Mesothelial cell of epicardium (in vitro differentiated cells): ENCODE results near the gene GREM2. TPM values are rescaled to one million over a fixed set of nuclear protein-coding genes. Genes with fewer than 3 reads are reported as not detected.

Source experiments
- DNase-seq, 2 experiments: peaks; one replicate each; pipeline ENCODE4 v3.0.0; 2021; ENCODE audit warnings: low spot score in 2 of 2; ENCODE audit not compliant: unreplicated experiment in 2 of 2
- H3K27ac Mint-ChIP-seq: 2 replicates; pipeline ENCODE4 v1.8.0; 2021; ENCODE audit warnings: mixed read lengths
- H3K27me3 Mint-ChIP-seq: 2 replicates; pipeline ENCODE4 v1.8.0; 2021; ENCODE audit warnings: low read depth, mixed read lengths
- H3K36me3 Mint-ChIP-seq: 2 replicates; pipeline ENCODE4 v1.8.0; 2021; ENCODE audit warnings: mixed read lengths
- H3K4me1 Mint-ChIP-seq: 2 replicates; pipeline ENCODE4 v1.8.0; 2021; ENCODE audit warnings: mixed read lengths
- H3K4me3 Mint-ChIP-seq: 2 replicates; pipeline ENCODE4 v1.8.0; 2021; ENCODE audit warnings: mild to moderate bottlenecking, moderate library complexity, mixed read lengths
- H3K9me3 Mint-ChIP-seq: 2 replicates; pipeline ENCODE4 v1.8.0; 2021; ENCODE audit warnings: mixed read lengths
- CTCF ChIP-seq: fragments of 200-600 bp; sonication (generic); IDR thresholded peaks from one replicate; pipeline ENCODE4 v1.5.0; 2021; ENCODE audit warnings: antibody characterized with exemption; ENCODE audit not compliant: unreplicated experiment
- total RNA-seq: library from RNA; stranded (reverse); gene quantifications from 3 replicates; pipeline ENCODE4 v1.2.1, GENCODE V29; 2021

The GREM2 gene
- total RNA-seq, 1 donor from 2014 or later: 0.16 TPM

- no peaks in the 10 kb centered on the region for H3K36me3 Mint-ChIP-seq
- no peaks in the 10 kb centered on the region for H3K4me1 Mint-ChIP-seq
- peaks cover 3% of the 10 kb centered on the region for H3K9me3 Mint-ChIP-seq
- TF ChIP-seq CTCF: no peak
- no peak overlapping the region for H3K4me3 Mint-ChIP-seq
- H3K27me3 Mint-ChIP-seq: peaks cover 30% of the 10 kb centered on the region
- no peak overlapping the region for H3K27ac Mint-ChIP-seq
- DNase-seq: no peak
Observed at GRCh38 chr1:240538776-240539430, 73.1 kb downstream of the GREM2 start.

- peaks cover 3% of the 10 kb centered on the region for H3K9me3 Mint-ChIP-seq
- no peaks in the 10 kb centered on the region for H3K4me1 Mint-ChIP-seq
- peaks cover 32% of the 10 kb centered on the region for H3K27me3 Mint-ChIP-seq
- H3K36me3 Mint-ChIP-seq: no peaks in the 10 kb centered on the region
- no peak for DNase-seq
- H3K4me3 Mint-ChIP-seq: no peak overlapping the region
- no peak overlapping the region for H3K27ac Mint-ChIP-seq
- TF ChIP-seq CTCF: no peak
Observed at GRCh38 chr1:240533154-240533780, 78.7 kb downstream of the GREM2 start.

GRCh38 chr1:240528591-240528990, 83.4 kb downstream of the GREM2 start:
- Mint-ChIP-seq H3K4me1 (peaks cover 10% of the 10 kb centered on the region), H3K27me3 (peaks cover 18% of the 10 kb centered on the region), H3K36me3 (no peaks in the 10 kb centered on the region), H3K9me3 (no peaks in the 10 kb centered on the region), H3K27ac (no peak overlapping the region), H3K4me3 (no peak overlapping the region)
- no peak for DNase-seq
- TF ChIP-seq CTCF: no peak

GRCh38 chr1:240527086-240527485, 84.9 kb downstream of the GREM2 start:
- no peaks in the 10 kb centered on the region for H3K36me3 Mint-ChIP-seq
- H3K27ac Mint-ChIP-seq: no peak overlapping the region
- H3K4me1 Mint-ChIP-seq: peaks cover 10% of the 10 kb centered on the region
- peaks cover 8% of the 10 kb centered on the region for H3K27me3 Mint-ChIP-seq
- no peak for DNase-seq
- TF ChIP-seq CTCF: no peak
- no peak overlapping the region for H3K4me3 Mint-ChIP-seq
- H3K9me3 Mint-ChIP-seq: no peaks in the 10 kb centered on the region

- Mint-ChIP-seq H3K4me3 (no peak overlapping the region), H3K9me3 (no peaks in the 10 kb centered on the region), H3K36me3 (no peaks in the 10 kb centered on the region), H3K27me3 (peaks cover 5% of the 10 kb centered on the region), H3K4me1 (peaks cover 10% of the 10 kb centered on the region), H3K27ac (no peak overlapping the region)
- no peak for DNase-seq
- no peak for TF ChIP-seq CTCF
Observed at GRCh38 chr1:240526312-240526711, 85.6 kb downstream of the GREM2 start.
